GM18526 (cell line): Measurements from ENCODE around the gene PITX2.

Experiments used
- POLR2A ChIP-seq: IDR thresholded peaks from 3 replicates; pipeline ENCODE4 v1.6.1; 2011; ENCODE audit not compliant: insufficient read length; ENCODE audit errors: extremely low read depth

The PITX2 gene

GRCh38 chr4:110640576-110640975, 17.7 kb upstream of the PITX2 start:
- TF ChIP-seq POLR2A, result no peak

- TF ChIP-seq POLR2A, result no peak
Measured at GRCh38 chr4:110639207-110640090, 16.6 kb upstream of the PITX2 start.

- TF ChIP-seq POLR2A, result no peak
Measured at GRCh38 chr4:110638089-110638746, 15.3 kb upstream of the PITX2 start.

GRCh38 chr4:110637408-110638088, 14.7 kb upstream of the PITX2 start:
- TF ChIP-seq POLR2A, result no peak

GRCh38 chr4:110636680-110637407, 14.0 kb upstream of the PITX2 start:
- no peak for TF ChIP-seq POLR2A

GRCh38 chr4:110636171-110636679, 13.3 kb upstream of the PITX2 start:
- TF ChIP-seq POLR2A, result no peak

- no peak for TF ChIP-seq POLR2A
Measured at GRCh38 chr4:110635163-110635865, 12.4 kb upstream of the PITX2 start.

- no peak for TF ChIP-seq POLR2A
Measured at GRCh38 chr4:110634350-110635162, 11.7 kb upstream of the PITX2 start.

GRCh38 chr4:110633358-110634341, 10.8 kb upstream of the PITX2 start:
- no peak for TF ChIP-seq POLR2A

- no peak for TF ChIP-seq POLR2A
Measured at GRCh38 chr4:110632506-110633357, 9.9 kb upstream of the PITX2 start.
